ENCODE measurements around the gene KRT28.

The KRT28 gene

DNA sequence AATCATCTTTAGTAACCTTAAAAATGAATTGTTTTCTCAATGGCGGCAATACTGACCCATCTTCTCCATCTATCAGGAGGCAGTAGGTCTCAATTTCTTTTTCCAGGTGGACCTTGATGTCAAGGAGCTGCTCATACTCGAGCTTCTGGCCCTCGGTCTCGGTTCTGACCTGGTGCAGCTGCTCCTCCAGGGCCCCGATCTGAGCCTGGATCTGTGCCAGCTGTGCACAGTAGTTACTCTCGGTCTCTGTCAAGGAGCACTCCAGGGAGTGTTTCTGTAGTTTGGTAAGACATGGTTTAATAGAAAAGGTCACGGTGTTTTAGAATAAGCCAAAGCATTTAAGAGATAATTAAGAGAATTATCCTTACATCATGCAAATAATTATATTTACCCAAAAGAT, 22.3 kb downstream of the KRT28 start:
- TF ChIP-seq REST (IDR thresholded peaks at IDR 0.05; ENCODE audit: insufficient read depth in 1 of 2, low read depth in 2 of 2, low read length in 2 of 2), result no peak

DNA sequence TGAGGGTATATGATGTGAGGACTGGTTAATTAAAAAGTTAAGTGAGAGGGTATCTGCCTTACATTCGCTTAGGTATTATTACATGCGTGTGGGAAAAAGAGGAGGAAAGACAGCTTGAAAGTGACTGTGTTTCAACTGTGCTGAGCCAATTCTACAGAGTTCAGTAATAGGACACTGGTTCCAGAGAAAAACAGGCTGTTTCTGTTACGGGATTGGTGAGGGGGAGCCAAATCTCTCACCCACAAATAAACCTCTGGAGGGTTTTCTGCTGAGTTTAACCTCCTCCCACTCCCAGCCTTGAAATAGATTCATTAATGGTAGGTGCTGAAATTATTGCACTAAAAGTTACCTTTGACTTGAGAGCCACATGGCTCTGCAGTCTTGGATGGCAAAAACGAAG, 23.8 kb downstream of the KRT28 start:
- TF ChIP-seq FOXP2 (optimal IDR thresholded peaks at IDR 0.05; ENCODE audit: borderline replicate concordance, extremely low read depth, extremely low read length, insufficient read depth) (no peak), SIN3A (IDR thresholded peaks at IDR 0.05; ENCODE audit: borderline replicate concordance, insufficient read depth, low read length) (no peak), TAF1 (IDR thresholded peaks at IDR 0.05; ENCODE audit: borderline replicate concordance, insufficient read depth, low read length) (no peak)

DNA sequence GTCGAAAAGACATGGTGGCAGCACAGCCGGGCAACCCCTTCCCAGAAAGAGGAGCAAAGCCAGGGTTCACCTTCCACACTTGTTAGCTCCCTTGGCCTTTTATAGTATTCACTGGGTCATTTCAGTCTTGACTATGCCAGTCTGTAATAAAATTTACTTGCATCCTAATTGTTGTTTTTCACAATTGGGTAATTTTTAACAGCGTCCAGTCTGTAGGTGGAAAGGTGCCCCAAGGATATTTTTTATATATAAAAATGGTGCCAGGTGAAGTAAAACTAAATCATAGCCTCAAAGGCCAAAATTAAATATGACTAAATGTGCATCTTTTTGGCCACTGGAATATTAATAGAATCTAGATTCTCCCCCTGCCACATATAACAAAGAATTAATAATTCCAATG, 27.7 kb downstream of the KRT28 start, which contains the start of gene KRT26:
TSS of gene KRT26 (minus strand) at position 101 of the 400 bp plus-strand sequence. CDS start at position 13, 88 bp downstream.
- TF ChIP-seq FOXP2 (optimal IDR thresholded peaks at IDR 0.05; ENCODE audit: borderline replicate concordance, extremely low read depth, extremely low read length, insufficient read depth) (no peak), TAF1 (IDR thresholded peaks at IDR 0.05; ENCODE audit: borderline replicate concordance, insufficient read depth, low read length) (no peak), SIN3A (IDR thresholded peaks at IDR 0.05; ENCODE audit: borderline replicate concordance, insufficient read depth, low read length) (no peak), REST (IDR thresholded peaks at IDR 0.05; ENCODE audit: insufficient read depth in 1 of 2, low read depth in 2 of 2, low read length in 2 of 2) (no peak), POLR2AphosphoS5 (IDR thresholded peaks at IDR 0.05; ENCODE audit: low read depth, low read length) (no peak)

DNA sequence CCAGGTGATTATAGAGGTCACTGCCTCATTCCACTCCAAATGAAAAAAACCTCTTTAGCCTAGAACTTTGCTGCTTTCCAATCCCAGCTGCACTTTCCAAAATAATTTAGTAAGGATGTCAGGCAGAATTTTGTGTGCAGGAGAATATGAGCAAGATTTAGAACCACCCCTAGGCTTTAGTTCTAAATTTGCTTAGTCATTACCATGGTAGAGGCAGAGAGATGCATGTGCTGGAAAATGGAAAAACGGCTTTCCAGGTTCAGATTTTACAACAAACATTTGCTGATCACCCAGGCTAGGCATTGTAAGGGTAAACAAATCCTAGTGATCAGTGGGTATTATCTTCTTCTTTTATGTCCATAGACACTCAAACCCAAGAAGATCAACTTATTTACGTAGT, 34.1 kb downstream of the KRT28 start:
- TF ChIP-seq TAF1 (IDR thresholded peaks at IDR 0.05; ENCODE audit: borderline replicate concordance, insufficient read depth, low read length) (no peak), SIN3A (IDR thresholded peaks at IDR 0.05; ENCODE audit: borderline replicate concordance, insufficient read depth, low read length) (no peak), REST (IDR thresholded peaks at IDR 0.05; ENCODE audit: insufficient read depth in 1 of 2, low read depth in 2 of 2, low read length in 2 of 2) (no peak), POLR2AphosphoS5 (IDR thresholded peaks at IDR 0.05; ENCODE audit: low read depth, low read length) (no peak), FOXP2 (optimal IDR thresholded peaks at IDR 0.05; ENCODE audit: borderline replicate concordance, extremely low read depth, extremely low read length, insufficient read depth) (no peak)

DNA sequence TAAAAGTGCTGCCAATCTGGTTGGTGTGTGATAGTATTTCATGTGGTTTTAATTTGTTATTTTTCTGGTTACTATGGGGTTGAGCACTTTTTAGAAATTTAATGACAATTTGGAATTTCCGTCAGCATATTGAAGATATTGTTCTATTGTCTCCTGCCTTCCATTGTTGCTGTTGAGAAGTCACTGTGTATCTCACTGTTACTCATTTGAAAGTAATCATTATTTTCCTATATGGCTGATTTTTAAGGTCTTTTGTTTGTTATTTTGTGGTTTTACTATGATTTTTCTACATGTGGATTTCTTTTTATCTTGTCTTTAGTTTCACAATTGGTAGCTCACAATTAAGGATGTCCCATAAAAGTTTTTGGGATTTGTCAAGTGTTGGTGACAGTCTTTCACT, 36.0 kb downstream of the KRT28 start:
- TF ChIP-seq POLR2AphosphoS5 (IDR thresholded peaks at IDR 0.05; ENCODE audit: low read depth, low read length) (no peak), FOXP2 (optimal IDR thresholded peaks at IDR 0.05; ENCODE audit: borderline replicate concordance, extremely low read depth, extremely low read length, insufficient read depth) (no peak), TAF1 (IDR thresholded peaks at IDR 0.05; ENCODE audit: borderline replicate concordance, insufficient read depth, low read length) (no peak), SIN3A (IDR thresholded peaks at IDR 0.05; ENCODE audit: borderline replicate concordance, insufficient read depth, low read length) (no peak), REST (IDR thresholded peaks at IDR 0.05; ENCODE audit: insufficient read depth in 1 of 2, low read depth in 2 of 2, low read length in 2 of 2) (no peak)

All from PFSK-1 (cell line).